NCI-H748 (cell line): ENCODE data around the gene TH.
"Not testable (repeated sequence)": the region's sequence is repeated elsewhere in the genome, so short reads cannot be mapped to it uniquely, and the experiment has no call there.

ENCODE experiments used
- DNase-seq: peaks from one replicate; lab custom pipeline; 2025; ENCODE audit not compliant: unreplicated experiment; lab: John Stamatoyannopoulos, UW

The TH gene

DNA sequence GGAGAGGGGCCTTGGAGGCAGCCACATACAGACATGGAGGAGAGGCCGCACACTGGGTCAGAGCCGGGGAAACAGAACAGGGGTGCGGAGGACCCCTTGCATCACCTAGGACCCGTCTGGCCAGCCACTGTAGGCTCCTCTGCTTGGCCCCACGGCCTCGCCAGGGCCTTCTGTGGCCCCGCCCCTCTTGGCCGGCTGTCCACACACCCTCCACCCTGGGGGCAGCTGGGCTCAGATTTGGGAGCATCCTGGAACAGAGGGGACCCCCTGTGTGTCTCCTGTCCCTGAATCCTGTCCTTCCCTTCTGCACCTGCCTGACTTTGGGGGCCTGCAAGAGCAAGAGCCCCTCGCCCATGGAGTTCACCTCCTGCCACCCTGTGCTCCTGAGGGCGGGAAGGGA, 7.9 kb upstream of the TH start:
- DNase-seq: no peak

DNA sequence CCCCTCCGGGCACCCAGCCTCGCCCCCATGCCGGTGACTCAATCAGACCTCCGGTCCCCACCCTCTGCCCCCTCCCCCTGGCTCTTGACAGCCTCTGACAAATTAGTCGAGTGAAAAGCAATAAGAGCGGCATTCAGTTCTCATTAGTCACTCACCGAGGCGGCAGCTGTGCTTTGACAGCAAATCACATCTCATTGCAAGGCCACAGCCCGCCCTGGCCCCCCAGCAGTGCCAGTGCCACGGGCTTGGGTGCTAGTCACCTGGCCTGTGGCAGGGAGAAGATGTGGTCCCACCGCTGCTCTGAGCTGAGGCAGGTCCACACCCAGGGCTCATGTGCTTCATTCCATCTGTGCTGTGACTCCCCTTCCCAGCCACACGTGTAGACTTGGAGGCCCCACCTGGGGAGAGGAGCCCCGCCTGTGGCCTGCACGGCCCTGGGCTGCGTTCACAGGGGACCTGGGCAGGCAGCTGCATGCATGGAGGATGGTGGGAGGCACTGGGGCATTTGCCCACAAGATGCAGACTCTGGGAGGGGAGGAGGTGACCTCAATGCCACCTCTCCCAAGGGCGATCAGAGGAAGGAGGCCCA, 7.4 kb upstream of the TH start:
- no peak for DNase-seq

GRCh38 chr11:2178055-2178773, 6.6 kb upstream of the TH start:
- DNase-seq: not testable (repeated sequence)

DNA sequence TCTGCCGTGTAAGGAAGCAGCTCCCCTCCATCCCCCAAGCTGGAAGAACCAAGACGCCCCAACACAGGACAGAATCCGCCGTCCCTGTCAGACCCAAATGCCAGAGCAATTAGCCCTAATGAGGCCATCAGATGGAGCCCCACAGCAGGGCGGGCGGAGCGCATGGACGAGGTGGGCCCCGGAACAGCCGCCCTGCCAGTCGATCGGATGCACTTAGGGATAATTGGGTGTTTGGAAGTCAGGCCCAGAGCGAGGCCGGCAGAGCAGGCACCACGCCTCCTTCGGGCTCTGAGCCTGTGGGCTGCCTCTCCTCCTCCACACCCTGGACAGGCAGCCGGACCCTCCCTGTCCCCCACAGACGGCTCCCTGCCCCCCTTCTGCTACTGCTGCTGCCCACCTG, 5.5 kb upstream of the TH start:
- no peak for DNase-seq

DNA sequence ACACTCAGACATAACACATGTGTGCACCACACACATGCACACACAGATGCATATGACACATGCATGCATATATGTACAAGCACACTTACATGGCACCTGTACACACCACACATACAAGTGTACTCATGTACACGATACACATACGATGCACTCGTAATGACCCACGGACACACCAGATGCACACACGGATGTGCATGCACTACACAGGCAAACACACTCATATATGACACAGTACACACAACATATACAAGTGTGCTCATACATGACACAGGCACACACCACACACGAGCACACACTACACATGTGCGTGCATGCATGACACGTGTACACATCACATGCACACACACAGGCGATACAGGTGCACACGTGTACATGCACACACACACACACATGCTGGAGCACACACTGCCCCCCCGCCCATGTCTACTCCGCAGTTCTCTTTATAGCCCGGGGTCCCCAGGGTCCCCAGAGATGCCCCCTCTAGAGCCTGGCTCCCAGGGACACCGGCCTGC, 4.8 kb upstream of the TH start:
- no peak for DNase-seq

DNA sequence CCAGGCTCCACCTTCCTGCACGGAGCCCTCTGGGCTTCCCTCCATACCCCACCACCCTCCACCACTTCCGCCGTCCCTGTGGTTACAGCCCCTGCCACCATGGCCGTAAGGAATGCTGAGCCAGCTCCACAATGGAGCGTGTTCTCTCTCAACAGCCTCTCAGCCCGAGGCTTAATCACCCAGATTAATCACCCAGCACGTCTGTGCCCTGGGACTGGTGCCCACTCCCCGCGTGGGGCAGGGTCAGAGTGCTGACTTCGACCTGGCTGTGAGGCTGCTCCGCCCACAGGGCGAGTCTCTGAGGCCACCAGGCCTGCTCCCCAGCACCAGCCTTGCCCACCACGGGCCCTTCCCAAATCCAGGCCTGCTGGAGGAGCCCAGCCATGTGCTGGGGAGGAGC, 4.0 kb upstream of the TH start:
- DNase-seq: no peak

- DNase-seq: no peak
Measured at GRCh38 chr11:2174361-2174760, 2.7 kb upstream of the TH start.

- no peak for DNase-seq
Measured at GRCh38 chr11:2173761-2174160, 2.1 kb upstream of the TH start.

DNA sequence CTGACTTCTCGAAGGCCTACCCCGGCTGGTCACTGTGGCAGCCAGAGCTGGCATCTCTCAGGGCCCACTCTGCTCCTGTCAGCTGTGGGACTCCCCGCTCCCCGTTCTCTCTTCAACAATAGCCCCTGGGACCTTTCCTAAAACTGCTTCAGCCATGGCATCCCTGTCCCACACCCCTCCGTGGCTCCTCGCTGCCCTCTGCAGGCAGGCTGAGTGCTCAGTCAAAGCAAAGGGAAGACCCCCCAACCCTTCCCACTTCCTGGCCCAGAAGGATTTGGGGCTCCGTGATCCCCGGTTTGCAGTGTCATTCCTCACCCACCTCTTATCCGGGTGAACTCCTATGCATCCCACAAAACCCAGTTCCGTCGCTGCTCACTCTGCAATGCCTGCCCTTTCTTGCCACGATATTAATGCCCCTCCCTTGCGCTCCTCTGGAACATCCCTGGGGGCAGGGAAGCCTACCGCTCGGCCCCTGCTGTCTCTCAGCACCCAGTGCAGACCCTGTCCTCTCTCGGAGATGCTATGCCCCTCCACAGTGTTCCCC, 1.6 kb upstream of the TH start:
- DNase-seq: no peak

GRCh38 chr11:2172676-2173075, 1.1 kb upstream of the TH start:
- DNase-seq: no peak

DNA sequence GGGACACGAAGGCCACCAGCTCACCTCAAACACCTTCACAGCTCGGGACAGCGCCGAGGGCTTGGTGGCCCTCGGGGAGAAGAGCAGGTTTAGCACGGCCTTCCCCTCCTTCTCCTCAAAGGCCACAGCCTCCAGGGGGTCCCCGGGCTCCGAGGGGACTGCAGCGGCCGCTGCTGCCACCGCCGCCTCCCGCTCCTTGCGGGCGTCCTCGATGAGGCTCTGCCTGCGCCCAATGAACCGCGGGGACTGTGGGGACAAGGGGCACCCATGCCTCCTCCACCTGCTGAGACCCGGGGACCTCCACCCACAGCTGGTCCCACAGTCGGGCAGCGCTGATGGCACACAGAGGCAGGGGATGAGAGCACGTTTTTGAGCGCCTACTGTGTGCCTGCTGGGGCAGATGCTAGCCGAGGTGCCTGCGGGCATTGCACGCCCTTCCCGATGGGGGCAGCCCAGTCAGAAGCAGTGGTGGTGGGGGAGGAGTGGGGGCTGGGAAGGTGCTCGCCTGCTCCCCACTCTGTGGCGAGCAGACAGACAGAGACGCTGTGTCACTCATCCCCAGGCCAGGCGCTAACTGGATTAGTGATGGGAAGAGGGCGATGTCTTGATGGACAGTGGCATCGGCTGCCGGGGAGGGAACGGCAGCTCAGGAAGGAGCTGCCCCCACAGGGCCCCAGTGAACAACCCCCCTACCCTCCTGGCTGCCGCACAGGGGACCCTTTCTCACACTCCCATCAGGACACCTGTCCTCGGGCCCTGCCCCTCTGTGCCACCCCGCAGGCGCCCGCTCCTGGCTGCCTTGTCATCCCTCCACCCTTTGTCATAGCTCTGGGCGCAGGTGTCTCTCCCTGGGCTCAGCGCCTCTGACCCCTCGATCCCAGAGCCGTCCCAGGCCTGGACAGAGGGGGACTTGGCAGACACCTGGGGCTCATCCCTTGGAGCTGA, 1.7 kb downstream of the TH start:
- DNase-seq: no peak

- no peak for DNase-seq
Measured at GRCh38 chr11:2169005-2169378, 2.6 kb downstream of the TH start.

DNA sequence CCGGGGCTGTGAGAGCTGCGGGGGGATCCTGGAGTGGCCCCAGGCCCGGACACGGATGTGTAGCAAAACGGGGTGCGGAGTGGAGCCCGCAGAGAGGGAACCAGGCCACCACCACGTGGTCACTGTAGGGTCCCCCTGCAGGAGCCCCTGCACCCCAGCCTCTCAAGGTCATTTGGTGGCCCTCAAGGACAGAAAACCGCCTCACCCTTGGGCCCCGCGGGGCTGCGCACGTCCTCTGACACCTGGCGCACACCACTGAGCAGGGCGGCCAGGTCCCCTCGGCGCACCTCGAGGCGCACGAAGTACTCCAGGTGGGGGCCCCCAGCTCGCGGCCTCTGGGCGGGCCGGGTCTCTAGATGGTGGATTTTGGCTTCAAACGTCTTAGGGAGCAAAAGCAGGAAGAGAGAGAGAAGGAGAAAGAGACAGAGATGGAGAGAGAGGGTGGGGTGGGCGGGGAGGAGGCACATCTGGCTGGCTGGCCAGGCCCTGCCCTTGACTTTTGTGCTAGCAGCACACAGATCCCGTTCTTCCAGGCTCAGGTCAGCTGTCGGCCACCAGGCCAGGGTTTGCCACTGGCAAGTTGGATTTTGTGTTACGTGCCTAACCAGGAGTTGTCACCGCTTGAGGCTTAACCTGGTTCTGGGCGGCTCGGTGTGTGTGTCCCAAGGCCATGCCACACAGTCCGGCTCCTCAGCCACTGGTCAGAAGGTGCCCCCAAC, 3.2 kb downstream of the TH start:
- DNase-seq: no peak

GRCh38 chr11:2167141-2168045, 4.2 kb downstream of the TH start:
- DNase-seq: no peak

GRCh38 chr11:2166091-2166851, 5.3 kb downstream of the TH start:
- DNase-seq: peak; percentile 65

DNA sequence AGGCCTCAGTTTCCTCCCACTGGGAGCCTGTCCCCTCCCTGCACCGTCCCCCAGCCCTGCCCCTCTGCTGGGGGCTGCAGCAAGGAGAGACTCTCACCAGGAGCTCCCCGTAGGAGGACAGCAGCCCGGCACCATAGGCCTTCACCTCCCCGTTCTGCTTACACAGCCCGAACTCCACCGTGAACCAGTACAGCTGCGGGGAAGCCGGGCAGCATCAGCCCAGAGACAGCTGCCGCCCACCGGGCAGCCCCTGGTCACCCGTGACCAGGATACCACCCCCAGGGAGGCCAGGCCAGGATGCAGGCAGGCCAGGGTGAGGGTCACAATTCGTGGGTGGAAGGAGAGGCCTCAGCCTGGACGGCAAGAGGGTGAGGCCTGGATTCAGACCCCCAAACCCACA, 6.0 kb downstream of the TH start:
- no peak for DNase-seq

- DNase-seq: no peak
Measured at GRCh38 chr11:2164861-2165555, 6.6 kb downstream of the TH start.

DNA sequence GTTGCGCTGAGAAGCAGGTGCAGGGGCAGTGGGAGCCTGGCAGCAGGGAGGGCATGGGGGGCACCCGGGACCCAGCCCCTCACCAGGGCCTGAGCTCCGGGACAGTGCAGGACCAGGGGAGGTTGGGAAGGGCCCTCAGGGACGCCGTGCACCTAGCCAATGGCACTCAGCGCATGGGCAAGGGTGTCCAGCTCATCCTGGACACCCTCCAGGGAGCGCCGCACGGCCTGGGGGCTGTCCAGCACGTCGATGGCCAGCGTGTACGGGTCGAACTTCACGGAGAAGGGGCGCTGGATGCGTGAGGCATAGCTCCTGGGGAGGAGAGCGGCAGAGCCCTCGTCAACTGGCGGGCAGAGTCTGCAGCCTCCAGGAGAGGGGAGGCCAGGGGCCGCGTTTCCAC, 7.5 kb downstream of the TH start:
- DNase-seq: no peak
